ENCODE measurements around the gene CFAP99.
"Not testable (repeated sequence)": the region's sequence is repeated elsewhere in the genome, so short reads cannot be mapped to it uniquely, and the experiment has no call there.

CFAP99 gene

DNA sequence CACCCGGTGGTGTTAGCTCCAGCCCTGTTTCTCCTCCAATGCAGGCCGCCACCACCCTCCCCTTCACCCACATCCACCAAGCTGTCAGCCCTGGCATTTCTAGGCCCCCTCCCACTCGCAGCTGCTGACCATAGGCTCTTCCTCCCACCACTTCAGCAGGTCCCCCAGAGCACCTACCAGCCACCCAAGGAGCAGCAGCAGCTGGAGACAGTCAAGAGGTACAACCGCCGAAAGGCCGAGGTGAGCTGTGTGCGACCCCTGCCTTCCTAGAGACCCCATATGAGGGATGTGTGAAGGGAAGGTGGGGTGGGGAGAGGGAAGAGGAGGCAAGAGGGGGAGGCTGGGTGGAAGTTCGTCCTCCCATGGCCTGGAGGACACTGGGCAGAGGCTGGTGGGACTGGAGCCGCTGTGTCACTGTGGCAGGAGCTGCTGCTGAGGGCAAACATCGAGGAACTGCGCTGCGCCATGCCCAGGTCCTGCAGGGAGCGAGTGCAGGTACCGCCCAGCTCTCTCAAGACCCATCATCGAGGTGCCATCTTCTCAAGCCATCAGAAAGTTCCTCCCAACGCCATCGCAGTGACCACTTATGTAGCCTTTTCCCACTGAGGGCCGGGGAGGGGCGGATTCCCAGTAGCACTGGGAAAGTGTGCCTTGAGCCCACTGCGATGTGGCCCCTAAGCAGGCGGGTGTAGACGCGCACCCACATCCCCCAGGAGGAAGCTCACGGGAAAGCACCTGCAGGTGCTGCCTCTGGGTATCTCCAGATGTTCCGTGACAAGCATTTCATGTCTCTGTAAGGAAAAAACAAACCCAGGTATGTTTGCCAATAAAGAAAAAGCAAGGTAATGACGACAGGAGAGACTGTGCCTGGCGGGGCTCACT lies 31.0 kb downstream of the CFAP99 start:
- no peak for DNase-seq

DNA sequence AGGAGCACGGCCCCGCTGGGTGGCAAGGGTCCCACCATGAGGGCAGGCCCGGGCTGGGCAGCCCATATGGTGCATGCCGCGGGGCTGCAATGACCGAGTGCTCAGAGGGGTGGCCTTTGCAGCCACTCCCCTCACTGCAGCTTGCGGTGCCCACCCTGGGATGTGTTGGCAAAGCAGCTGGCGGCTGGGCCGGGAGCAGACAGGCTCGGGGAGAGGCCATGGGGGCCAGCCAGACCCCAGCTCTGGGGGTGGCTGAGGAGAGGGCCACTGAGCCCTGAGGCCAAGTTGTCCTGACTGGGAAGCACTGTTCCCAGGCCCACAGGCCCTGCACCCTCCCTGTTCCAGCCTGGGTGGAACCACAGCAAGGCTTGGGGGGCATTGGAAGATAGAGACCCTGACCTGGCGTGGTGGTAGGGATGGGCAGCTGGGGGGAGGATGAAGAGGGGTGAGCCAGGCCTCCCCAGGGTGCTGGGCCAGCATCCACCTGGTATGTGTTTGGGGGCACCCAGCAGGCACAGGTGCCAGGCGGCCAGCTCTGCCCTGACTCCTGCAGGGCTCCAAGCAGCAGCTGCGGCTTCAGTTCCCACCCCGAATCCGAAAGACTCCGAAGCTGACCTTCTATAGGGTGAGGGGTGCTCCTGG lies 31.8 kb downstream of the CFAP99 start:
- no peak for DNase-seq

DNA sequence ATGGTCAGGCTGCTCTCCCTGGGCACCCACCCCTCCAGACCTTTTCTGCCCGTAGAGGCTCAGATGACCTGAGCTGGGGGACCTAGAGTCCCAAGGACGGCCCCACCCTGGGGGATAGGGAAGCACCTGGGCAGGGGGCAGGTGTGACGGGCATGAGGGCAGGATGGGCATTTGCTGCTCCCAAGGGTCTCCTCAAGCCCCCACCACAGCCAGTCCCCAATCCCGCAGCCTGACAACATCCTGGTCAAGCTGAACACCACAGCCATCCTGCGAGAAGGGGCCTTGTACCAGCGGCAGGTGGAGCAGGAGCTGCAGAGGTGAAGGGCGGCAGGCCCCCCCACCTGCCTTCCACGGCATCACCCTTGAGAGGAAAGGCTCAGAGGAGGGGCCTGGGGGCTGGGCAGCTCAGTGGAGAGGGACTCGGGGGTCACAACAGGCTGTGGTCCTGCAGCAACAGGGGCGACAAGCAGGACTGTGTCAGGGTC lies 32.3 kb downstream of the CFAP99 start:
- DNase-seq, result no peak

DNA sequence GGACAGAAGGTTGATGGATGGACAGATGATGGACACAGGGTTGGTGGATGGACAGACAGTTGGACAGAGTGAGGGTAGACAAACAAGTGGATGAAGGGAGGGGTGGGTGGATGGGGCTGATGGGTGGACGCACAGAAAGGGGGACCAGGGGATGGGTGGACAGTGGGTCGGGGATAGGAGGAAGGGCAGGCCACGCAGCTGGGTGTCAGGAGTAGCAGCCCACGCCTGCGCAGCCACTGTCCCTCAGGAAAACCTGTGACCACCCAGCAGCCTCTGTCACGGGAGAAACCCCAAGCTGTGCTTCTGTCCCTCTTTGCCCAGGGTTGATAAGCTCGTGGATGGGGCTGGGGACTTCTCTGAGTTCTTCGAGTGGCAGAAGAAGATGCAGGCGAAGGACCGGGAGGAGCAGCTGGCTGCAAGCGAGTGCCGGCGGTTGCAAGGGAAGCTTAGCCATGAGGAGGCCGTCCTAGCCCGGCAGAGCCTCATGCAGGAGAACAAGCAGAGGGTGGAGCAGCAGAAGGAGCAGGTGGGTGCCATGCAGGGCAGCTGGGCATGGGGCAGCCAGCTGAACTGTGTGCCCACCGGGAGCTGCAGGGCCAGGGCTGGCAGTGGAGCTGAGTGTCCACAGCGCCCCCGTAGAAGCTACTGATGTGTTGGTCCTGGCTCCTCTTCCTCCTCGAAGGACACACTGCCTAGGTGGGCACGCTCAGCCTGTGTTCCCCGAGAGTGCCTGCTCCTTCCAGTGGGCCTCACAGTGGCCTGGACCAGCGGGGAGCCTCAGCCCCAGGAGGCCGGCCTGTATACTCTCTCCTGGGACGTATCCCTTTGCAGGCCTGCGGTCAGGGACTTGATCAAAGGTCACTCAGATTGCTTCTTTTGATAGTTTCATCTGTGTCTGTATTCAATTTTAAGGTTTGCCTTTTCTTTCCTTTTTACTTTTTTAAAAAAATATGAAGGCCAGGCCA lies 33.3 kb downstream of the CFAP99 start:
- DNase-seq, result no peak

DNA sequence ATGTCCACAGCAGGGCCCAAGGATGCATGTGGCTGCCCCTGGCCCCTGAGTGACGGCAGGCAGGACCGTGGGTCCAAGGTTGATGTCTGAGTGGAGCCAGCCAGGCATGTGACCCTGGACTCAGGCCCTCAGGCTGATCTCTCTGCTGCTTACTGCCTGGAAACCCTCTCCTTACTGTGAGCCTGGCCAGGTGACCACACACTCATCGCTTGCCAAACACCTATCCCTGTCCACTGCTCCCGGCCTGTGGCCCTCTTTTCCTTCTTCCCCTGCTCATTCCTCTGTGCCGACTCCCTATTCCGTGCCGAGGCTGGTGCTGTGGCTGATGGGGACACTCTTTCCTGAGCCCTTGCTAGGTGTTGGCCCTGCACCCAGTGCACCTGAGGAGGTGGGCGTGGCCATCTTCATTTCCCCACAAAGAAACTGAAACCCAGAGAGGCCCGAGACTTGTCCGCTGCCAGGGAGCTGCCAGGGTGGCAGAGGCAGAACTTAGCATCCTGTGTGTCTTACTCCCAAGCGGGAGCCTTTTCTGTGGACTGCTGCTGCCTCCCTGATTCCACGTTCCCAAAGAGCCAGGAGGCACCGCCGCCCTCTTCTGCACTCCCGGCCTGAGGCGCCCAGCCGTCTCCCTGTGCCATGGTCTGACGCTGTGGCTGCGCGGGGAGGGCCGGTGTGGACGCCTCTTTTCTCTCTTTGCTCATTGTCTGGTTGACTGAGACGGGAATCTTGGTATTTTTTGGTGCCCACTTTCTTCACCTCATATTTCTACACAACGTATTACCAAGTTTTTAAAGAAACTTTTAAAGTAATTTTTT lies 38.9 kb downstream of the CFAP99 start:
- no peak for DNase-seq

DNA sequence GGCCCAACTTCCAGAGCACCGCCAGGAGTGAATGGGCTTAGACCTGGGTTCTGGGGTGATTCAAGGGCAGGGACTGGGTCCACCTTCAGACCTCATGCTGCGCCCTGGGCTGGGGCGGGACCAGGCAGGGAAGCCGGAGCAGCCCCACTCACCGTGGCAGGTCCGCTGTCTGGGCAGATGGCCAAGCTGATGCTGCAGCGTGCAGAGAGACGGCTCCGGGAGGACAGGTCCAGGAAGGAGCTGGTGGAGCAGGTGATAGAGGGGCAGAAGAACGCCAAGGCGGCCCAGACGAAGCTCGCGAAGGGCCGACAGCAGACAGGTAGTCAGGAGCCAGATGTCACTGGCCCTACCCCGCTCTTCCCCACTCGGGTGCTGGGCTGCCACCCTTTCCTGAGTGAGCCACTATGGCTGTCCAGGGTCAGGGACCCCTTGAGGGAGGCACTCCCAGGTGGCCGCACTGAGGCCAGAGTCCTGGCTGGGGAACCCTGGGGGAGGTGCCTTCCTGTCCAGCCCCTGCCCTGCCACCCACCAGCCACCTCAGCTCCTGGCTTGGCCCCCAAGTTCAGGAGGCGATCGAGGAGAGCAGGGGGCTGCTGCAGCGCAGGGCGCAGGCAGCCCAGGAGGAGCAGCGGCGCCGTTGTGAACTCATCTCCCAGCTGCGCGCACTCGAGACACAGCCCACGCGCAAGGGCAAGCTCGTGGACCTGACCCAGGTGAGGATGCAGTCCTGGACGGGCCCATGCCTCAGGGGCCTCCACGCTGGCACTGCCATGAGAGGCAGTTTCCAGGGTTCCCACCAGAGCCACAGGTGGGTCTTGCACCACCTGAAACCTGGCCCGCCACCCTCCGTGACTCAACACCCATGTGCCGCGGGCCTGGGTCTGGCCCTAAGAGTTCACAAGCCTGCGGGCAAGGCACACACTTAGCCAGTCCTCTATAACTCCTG lies 40.1 kb downstream of the CFAP99 start:
- DNase-seq, result no peak

DNA sequence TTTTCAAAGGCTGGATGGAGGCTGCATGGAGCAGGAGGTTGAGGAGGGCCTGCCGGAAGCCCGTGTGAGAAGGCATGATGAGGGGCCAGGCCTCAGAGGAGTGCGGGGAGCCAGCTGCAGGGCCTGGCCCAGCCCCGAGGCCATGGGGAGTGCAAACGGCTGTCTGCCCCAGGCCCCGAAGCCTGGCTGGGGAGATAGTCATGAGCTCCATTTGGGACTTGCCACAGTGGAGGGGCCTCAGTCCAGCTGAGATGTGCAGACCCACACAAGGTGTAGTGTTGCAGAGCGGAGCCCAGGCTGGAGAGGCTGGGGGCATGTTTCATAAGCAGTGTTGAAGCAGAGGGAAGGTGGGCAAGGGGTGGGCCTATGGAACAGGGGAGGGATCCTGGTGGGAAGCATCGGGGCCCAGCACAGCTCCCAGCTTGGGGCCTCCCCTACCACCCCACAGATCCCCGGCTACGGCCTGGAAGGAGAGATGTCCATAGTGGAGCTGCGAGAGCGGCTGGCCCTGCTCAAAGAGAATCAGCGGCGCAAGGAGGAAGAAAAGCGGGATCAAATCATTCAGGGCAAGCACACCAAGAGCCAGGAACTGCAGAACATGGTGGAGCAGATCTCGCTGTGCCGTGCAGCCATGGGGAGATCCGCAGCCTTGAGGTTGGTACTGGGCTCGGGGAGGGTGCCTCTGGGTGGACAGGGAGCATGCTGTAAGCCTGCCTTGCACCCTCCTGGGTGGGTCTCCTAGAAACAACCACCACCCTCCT lies 41.0 kb downstream of the CFAP99 start:
- DNase-seq, result no peak

DNA sequence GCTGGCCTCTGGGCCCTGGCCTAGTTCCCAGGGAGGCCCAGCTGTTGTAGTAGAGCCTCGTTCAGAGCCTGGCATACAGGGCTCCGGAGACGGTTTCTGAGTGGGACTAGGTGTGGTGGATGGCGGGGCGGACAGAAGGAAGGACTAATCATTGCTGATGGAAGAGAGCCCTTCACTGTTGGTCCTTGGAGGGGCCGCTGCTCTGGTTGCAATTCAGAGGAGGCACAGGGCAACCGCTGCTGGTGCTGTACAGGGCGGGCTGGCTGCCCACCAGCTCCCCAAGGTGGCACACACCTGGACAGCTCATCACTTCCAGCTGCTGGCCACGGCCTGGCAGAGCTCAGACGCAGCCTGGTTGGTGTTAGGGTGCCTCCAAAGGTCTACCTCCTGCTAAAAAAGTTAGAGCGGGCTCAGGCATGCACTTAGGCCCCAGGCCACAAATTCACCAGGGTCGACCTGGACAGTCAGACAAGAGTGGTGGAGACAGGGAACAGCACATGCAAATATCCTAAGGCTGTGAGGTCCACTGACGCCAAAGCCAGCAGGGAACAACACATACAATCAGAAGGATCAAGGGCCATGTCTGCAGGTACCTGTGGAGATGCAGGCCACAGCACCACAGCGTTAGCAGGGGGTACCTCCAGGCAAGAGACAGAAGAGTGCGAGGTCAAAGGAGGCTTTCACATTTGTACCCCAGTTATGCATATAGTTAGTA lies 42.6 kb downstream of the CFAP99 start:
- no peak for DNase-seq

DNA sequence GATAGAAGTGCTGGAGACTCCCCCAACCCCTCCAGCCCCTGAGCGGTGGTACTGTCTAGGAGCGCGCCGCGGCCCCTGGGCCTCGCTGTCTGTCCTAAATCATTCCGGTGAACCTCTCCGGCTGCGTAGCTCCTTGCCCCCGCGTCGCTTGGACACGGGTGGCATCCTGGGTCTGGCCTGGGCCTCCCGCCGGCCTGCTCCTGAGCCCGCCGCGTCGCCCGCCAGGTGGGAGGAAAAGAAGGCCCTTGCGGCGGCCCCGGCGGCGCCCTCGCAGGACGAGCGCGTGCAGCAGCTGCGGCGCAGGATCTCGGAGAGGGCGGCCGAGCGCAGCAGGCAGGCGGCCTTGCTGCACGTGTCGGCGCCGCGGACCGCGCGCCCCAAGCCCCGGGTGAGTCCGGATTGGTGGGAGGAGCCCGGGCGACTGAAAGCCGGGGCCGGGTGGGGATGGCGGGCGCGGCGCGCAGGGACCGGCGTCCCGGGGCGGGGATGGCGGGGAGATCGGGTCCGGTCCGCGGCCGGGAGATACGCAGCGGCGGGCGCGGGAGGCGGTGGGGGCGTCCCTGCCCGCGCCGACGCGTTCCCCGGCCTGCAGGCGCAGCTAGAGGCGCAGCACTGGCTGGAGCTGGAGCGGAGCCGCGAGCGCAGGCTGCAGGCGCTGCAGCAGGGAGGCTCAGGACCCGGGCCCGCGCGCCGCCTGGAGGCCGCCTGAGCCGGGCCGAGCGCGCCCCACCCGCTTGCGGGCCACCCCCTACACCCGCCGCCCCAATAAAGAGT lies 43.6 kb downstream of the CFAP99 start:
- peak; percentile 61 for DNase-seq

DNA sequence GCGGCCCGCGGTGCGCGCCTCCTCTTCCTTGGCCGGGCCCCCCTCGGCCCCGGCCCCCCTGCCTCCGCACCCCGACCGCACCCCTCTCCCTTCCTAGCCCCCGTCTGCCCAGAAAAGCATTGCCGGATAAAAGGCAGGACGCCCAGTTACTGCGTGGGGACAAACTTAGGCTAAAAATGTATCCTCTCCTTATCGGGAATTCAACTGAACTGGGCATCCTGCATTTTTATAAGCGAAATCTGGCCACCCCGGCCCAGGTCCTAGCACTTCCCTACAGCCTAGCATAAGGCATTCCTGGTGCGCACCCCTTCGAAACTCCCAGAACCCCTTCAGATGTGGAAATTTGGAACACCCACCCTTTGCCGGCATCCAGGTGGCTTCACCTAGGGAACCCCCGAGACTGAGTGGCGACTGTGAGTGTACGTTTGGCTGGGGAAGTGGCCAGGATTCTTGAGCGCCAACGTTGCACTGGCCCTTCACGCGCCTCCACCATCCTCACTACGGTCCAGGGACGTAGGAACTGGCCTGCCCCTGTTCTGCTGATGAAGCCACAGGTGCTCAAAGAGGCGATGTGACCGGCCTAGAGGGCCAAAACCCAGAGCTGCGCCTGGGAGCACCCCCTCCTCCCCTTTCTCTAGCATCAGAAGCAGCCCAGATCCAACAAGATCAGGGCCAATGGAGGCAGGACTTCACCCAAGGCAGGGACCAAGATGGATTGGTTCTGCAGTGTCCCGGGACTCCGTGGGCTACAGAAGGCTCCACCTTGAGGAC lies 44.4 kb downstream of the CFAP99 start:
- DNase-seq, result no peak

DNA sequence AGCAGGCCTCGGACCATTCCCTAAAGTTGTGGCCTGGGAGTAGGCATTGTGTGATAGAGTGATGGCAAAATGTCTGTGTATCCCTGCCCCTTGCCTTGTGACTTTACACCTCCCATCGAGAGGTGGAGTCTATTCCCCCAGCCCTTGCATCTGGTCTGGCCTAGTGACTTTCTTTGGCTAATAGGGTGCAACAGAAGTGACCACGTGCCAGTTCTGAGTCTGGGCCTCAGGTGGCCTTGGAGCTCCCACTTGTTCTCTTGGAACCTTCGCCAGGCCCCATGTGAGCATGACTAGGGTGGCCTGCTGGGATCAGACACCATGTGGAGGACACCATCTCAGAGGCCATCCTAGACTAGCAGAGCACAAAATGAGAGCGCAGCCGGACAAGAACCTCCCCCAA lies 46.3 kb downstream of the CFAP99 start:
- DNase-seq, result no peak

DNA sequence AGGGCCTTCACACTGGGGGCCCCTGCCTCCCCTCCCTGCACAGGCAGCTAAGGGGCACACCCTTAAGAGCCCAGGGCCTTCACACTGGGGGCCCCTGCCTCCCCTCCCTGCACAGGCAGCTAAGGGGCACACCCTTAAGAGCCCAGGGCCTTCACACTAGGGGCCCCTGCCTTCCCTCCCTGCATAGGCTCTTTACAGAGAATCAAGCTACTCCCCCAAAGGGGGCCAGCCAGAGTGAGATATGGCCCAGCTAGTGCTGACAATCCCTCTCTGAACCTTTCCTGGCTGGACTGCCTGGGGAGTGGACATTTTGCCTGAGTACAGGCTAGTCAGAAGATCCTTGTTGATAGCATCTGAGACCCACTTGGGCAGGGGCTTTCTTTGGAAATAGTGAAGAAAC lies 46.8 kb downstream of the CFAP99 start:
- not testable (repeated sequence) for DNase-seq

DNA sequence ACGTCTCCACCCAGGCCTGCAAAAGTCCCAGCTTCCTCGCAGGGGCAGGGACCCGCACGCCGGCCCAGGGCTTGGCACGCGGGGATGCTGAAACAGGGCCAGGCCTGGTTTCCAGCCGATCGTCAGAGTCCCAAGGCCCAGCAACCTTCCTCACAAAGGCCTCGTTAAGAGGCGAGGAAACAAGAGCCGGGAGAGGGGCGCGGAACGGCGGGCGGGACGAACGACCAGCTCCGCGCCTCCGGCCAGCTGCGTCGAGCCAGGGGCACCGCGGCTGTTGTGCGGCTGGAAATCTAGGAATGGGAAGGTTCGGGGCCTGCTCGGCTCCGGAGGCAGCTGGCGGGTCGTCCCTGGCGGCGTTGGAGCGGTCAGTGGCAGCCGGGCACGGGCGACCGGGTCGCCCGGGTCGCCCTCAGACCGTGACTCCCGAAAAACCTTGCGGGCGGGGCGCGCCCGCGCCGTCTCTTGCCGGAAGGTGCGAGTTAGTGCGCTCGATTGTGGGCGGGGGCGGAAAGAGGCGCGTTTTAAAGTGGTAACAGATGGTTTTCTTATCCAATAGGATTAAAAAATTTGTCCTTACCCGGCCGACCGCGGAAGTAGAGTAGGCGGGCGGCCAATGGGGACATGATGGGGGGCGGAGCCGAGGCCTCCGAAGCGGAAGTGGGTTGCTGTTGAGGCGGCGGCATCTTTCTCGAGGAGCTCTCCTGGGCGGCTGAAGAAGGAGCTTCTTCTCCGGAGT lies 49.9 kb downstream of the CFAP99 start, which contains the start of gene RNF4:
Gene RNF4 (plus strand): TSS at position 651 of the 736 bp plus-strand sequence. CDS start 21,388 bp downstream, outside the sequence.
- peak; percentile 90 for DNase-seq

DNA sequence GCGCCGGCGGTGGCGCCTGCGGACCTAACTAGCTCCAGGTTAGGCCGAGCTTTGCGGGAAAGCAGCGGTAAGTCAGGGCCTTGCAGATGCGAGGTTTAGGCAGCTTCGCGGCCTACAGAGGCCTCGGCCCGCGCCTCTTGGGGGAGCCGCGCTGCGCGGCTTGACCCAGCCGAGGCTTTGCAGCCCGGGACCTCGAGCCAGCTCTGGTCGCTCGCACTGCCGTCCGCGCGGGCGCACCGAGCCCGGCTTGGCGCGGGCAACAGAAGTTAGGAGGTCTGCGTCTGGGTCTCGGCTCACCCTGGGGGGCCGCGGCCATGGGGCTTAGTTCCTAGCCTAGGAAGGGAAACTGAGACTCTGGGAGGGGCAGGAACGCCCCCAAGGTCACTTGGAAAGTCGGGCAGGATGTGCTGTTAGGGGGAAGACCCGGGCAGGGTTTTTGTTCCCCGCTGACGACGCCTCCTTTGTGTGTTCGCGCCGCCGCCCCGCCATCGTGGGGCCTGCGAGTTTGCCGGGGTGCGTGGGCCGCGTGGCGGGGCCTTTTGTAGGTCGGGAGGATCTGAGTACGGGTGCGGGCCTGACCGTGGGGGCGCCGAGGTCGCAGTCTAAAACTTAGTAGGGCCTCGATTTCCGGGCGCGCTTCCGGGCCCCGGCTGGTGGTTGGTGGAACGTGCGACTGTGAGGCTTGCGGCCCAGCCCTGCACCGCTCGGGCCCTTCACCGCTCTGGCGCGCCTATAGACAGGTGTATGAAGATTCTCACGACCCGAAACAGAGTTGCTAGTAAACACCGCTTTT lies 50.6 kb downstream of the CFAP99 start:
- peak; percentile 64 for DNase-seq

DNA sequence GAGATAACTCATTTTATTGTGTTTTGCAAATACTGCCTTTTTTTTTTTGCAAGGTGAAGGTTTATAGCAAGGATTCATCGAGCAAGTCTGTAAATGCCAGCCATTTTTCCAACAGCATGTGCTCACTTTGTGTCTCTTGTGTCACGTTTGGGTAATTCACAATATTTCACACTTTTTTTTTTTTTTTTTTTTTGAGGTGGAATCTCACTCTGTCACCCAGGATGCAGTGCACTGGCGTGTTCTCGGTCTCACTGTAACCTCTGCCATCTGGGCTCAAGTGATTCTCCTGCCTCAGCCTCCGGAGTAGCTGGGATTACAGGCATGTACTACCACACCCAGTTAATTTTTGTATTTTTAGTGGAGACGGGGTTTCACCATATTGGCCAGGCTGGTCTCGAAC lies 52.0 kb downstream of the CFAP99 start:
- DNase-seq, result no peak

DNA sequence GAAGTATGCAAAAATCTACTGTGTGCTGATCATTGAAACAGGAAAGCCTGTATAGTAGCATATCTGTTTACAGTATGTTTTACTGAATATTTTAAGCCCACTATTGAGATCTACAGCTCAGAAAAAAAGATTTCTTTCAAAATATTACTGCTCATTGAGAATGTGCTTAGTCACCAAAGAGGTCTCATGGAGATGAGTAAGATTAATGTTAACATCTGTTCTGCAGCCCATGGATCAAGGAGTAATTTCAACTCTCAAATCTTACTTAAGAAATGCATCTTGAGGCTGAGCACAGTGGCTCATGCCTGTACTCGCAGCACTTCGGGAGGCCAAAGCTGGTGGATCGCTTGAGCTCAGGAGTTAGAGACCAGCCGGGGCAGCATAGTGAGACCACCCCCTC lies 53.4 kb downstream of the CFAP99 start:
- no peak for DNase-seq
